HepG2 (cell line): ENCODE measurements around the gene PHTF2. TPM values are rescaled to one million over a fixed set of nuclear protein-coding genes. Genes with fewer than 3 reads are reported as not detected.

Experiments
- ATAC-seq: fragments of 200-7000 bp; cut with Tn5 transposase; 3 replicates; pipeline ENCODE4 v1.9.1; 2020; ENCODE audit warnings: mild to moderate bottlenecking, moderate library complexity
- BruUV-seq: library from RNA; stranded (reverse); fragments of 400-500 nt; replicated peaks from 2 replicates; lab custom pipeline; 2021; lab: Mats Ljungman, UMichigan
- CTCF ChIA-PET: fragments of 300-600 bp; formaldehyde crosslinking; extraction: SDS; loops from one replicate; lab custom pipeline; 2021; ENCODE audit warnings: low total read pairs, inconsistent platforms, low intra/inter-chr PET ratio; lab: Yijun Ruan, JAX
- POLR2A ChIA-PET: fragments of 350-600 bp; sonication (Branson Sonifier 250); formaldehyde crosslinking; loops from one replicate; lab custom pipeline; 2020; ENCODE audit warnings: antibody characterized with exemption, inconsistent platforms; lab: Yijun Ruan, JAX
- DNase-seq: peaks from one replicate; pipeline ENCODE4 v3.0.0-alpha.2; 2015; ENCODE audit warnings: low spot score
- FAIRE-seq: peaks from 3 replicates; lab custom pipeline; 2011; peaks lifted over from hg19 to GRCh38; lab: Jason Lieb, UNC
- H2AFZ ChIP-seq: one replicate; pipeline ENCODE4 v1.6.1; 2011; ENCODE audit warnings: low read length, inconsistent platforms
- H3K27ac ChIP-seq: fragments of 300-600 bp; 3 replicates; pipeline ENCODE4 v1.8.0; 2011; ENCODE audit warnings: mixed run types, mild to moderate bottlenecking, mixed read lengths, low read length, inconsistent platforms; ENCODE audit not compliant: insufficient read depth; ENCODE audit errors: extremely low read length
- H3K27me3 ChIP-seq, 2 experiments: fragments of 200-600 bp in 1 of 2; 2 replicates in 1 of 2; 3 replicates in 1 of 2; pipeline versions ENCODE4 v1.6.0 to v1.8.0; 2011; ENCODE audit warnings: low read length in 2 of 2, mild to moderate bottlenecking in 2 of 2, moderate library complexity in 2 of 2, inconsistent platforms in 1 of 2; ENCODE audit not compliant: insufficient read depth in 2 of 2, control insufficient read depth in 1 of 2
- H3K36me3 ChIP-seq, 2 experiments: fragments of 200-600 bp in 1 of 2; replicated peaks in 1 of 2; 2 replicates in 1 of 2; 3 replicates in 1 of 2; pipeline versions ENCODE4 v1.5.1 to v1.8.0; 2011; ENCODE audit warnings: low read length in 2 of 2, inconsistent platforms in 1 of 2; ENCODE audit not compliant: insufficient read depth in 2 of 2, control insufficient read depth in 1 of 2
- H3K4me1 ChIP-seq: 2 replicates; pipeline ENCODE4 v1.5.1; 2012; ENCODE audit warnings: low read length, inconsistent platforms; ENCODE audit not compliant: insufficient read depth
- H3K4me2 ChIP-seq: 2 replicates; pipeline ENCODE4 v1.6.0; 2011; ENCODE audit warnings: low read depth, low read length, inconsistent platforms
- H3K4me3 ChIP-seq, 3 experiments: fragments of 200-600 bp in 1 of 3; sonication (generic), shearing (Covaris generic) in 1 of 3; replicated peaks in 1 of 3; 2 replicates each; pipeline ENCODE4 v1.5.1; 2011 to 2016; ENCODE audit warnings: low read length in 3 of 3, inconsistent platforms in 2 of 3, low read depth in 2 of 3, mild to moderate bottlenecking in 2 of 3, control low read depth in 1 of 3, mixed read lengths in 1 of 3; ENCODE audit not compliant: insufficient read depth in 1 of 3
- H3K79me2 ChIP-seq: one replicate; pipeline ENCODE4 v1.6.1; 2011; ENCODE audit warnings: low read length, inconsistent platforms; ENCODE audit not compliant: insufficient read depth
- H3K9ac ChIP-seq: 2 replicates; pipeline ENCODE4 v1.6.0; 2011; ENCODE audit warnings: mild to moderate bottlenecking, low read depth, low read length, inconsistent platforms; ENCODE audit not compliant: insufficient read depth
- H3K9me3 ChIP-seq: 2 replicates; pipeline ENCODE4 v1.5.1; 2012; ENCODE audit warnings: mild to moderate bottlenecking, low read length
- H4K20me1 ChIP-seq: 2 replicates; pipeline ENCODE4 v1.6.0; 2011; ENCODE audit warnings: inconsistent platforms, mild to moderate bottlenecking, low read length, moderate library complexity; ENCODE audit not compliant: insufficient read depth
- ARID2 ChIP-seq: sonication (generic); formaldehyde crosslinking; IDR thresholded peaks from 2 replicates; pipeline ENCODE4 v1.8.1; 2022; ENCODE audit warnings: mild to moderate bottlenecking, missing genetic modification reagents, borderline replicate concordance
- ARNT2 ChIP-seq: sonication (generic); formaldehyde crosslinking; IDR thresholded peaks from 2 replicates; pipeline ENCODE4 v1.8.0; 2022; ENCODE audit warnings: mild to moderate bottlenecking, low read depth, missing genetic modification reagents, moderate library complexity
- ATF7 ChIP-seq, 2 experiments: fragments of 450-650 bp in 1 of 2; sonication (generic) in 1 of 2; formaldehyde crosslinking in 1 of 2; IDR thresholded peaks; 2 replicates each; pipeline versions ENCODE4 v1.4.0 to v1.6.1; 2016 to 2020; ENCODE audit warnings: antibody characterized with exemption in 1 of 2, mild to moderate bottlenecking in 1 of 2, missing genetic modification reagents in 1 of 2
- CREB1 ChIP-seq, 2 experiments: fragments of 450-650 bp in 1 of 2; IDR thresholded peaks; 2 replicates each; pipeline ENCODE4 v1.6.1; 2016 to 2017; ENCODE audit warnings: control low read depth in 1 of 2, mild to moderate bottlenecking in 1 of 2, missing compliant biosample characterization in 1 of 2, missing genetic modification characterization in 1 of 2
- FOXA1 ChIP-seq, 2 experiments: fragments of 450-650 bp in 1 of 2; sonication (generic) in 1 of 2; formaldehyde crosslinking in 1 of 2; IDR thresholded peaks; 2 replicates each; pipeline versions ENCODE4 v1.4.0 to v1.6.1; 2016 to 2020; ENCODE audit warnings: missing genetic modification reagents in 1 of 2
- MTF1 ChIP-seq: sonication (generic); formaldehyde crosslinking; IDR thresholded peaks from 2 replicates; pipeline ENCODE4 v1.5.0; 2020; ENCODE audit warnings: missing genetic modification reagents
- NFKBIZ ChIP-seq: IDR thresholded peaks from 2 replicates; pipeline ENCODE4 v1.6.1; 2018; ENCODE audit warnings: missing genetic modification reagents, missing compliant biosample characterization
- NKX3-1 ChIP-seq: sonication (generic); formaldehyde crosslinking; IDR thresholded peaks from 2 replicates; pipeline ENCODE4 v1.5.0; 2020; ENCODE audit warnings: missing genetic modification reagents
- SIN3B ChIP-seq: fragments of 150-350 bp; IDR thresholded peaks from 2 replicates; pipeline ENCODE4 v1.6.1; 2014; ENCODE audit warnings: low read length
- ZBTB43 ChIP-seq: sonication (generic); formaldehyde crosslinking; conservative IDR thresholded peaks from 2 replicates; pipeline ENCODE4 v1.4.0; 2020; ENCODE audit warnings: missing genetic modification reagents
- ZNF138 ChIP-seq: sonication (generic); formaldehyde crosslinking; IDR thresholded peaks from 2 replicates; pipeline ENCODE4 v1.5.0; 2020; ENCODE audit warnings: mild to moderate bottlenecking, low read depth, missing genetic modification reagents
- ZNF333 ChIP-seq: sonication (generic); formaldehyde crosslinking; IDR thresholded peaks from 2 replicates; pipeline ENCODE4 v1.4.0; 2020; ENCODE audit warnings: mild to moderate bottlenecking, missing genetic modification reagents, borderline replicate concordance
- ZNF337 ChIP-seq: sonication (generic); formaldehyde crosslinking; IDR thresholded peaks from 2 replicates; pipeline ENCODE4 v1.5.1; 2020; ENCODE audit warnings: missing genetic modification reagents, low read depth, mild to moderate bottlenecking, borderline replicate concordance
- ZNF383 ChIP-seq: sonication (generic); formaldehyde crosslinking; IDR thresholded peaks from 2 replicates; pipeline ENCODE4 v1.4.0; 2020; ENCODE audit warnings: missing genetic modification reagents, mild to moderate bottlenecking, borderline replicate concordance
- ZNF563 ChIP-seq: sonication (generic); formaldehyde crosslinking; IDR thresholded peaks from 2 replicates; pipeline ENCODE4 v1.8.0; 2022; ENCODE audit warnings: mild to moderate bottlenecking, moderate library complexity, missing genetic modification reagents
- ZNF775 ChIP-seq: sonication (generic); formaldehyde crosslinking; IDR thresholded peaks from 2 replicates; pipeline ENCODE4 v1.4.0; 2020; ENCODE audit warnings: missing genetic modification reagents, mild to moderate bottlenecking, moderate library complexity, borderline replicate concordance
- ZSCAN20 ChIP-seq: sonication (generic); formaldehyde crosslinking; IDR thresholded peaks from 2 replicates; pipeline ENCODE4 v1.4.0; 2020; ENCODE audit warnings: missing genetic modification reagents, mild to moderate bottlenecking, borderline replicate concordance
- ZSCAN9 ChIP-seq: IDR thresholded peaks from 2 replicates; pipeline ENCODE4 v1.6.1; 2016; ENCODE audit warnings: borderline replicate concordance
- WGBS: methylation state at CpG from one replicate; pipeline ENCODE4 v1.1.6; 2017; ENCODE audit warnings: low lambda C conversion rate; 5-methylcytosine and 5-hydroxymethylcytosine counted together
- in situ Hi-C: cut with HindIII; loops from 2 replicates; pipeline ENCODE4 v1.10.0; 2017; ENCODE audit warnings: low pct_unique_long_range_greater_than_20kb; ENCODE audit not compliant: extremely low pct_ligation_motif_present
- intact Hi-C: fragments of 100-400 bp; cut with micrococcal nuclease; formaldehyde crosslinking; loops from one replicate; pipeline ENCODE4 v1.10.0; 2022; ENCODE audit not compliant: unreplicated experiment
- polyA plus RNA-seq, 8 experiments: library from polyadenylated mRNA; depleted of rRNA in 3 of 8; stranded (reverse) in 7 of 8; unstranded in 1 of 8; fragments of >200 nt; fragmentation: Illumina TruSeq in 4 of 8; extraction: Trizol in 4 of 8; gene quantifications; 2 replicates each; pipeline versions ENCODE4 v1.2.1 to v1.2.3, GENCODE V29; 2011 to 2016; ENCODE audit warnings: low read depth in 4 of 8, missing spikeins in 1 of 8, mixed read lengths in 1 of 8; ENCODE audit not compliant: insufficient read depth in 1 of 8
- total RNA-seq, 5 experiments: library from RNA; depleted of rRNA; stranded (reverse); fragments of >200 nt; fragmentation: Illumina TruSeq; extraction: Trizol; gene quantifications; 2 replicates each; pipeline ENCODE4 v1.2.3, GENCODE V29; 2016; ENCODE audit warnings: low read depth in 1 of 5

PHTF2 gene
- total and polyA plus RNA-seq, 2 of the 13 experiments (the other 11 are each of a cell fraction or from before 2014, with no cell fraction given): 7.4 to 10.2 TPM

- no peak overlapping the region for H3K27ac ChIP-seq
- H3K9ac ChIP-seq: no peak overlapping the region
- no peaks in the 10 kb centered on the region for H3K4me1 ChIP-seq
- in situ Hi-C loops (no loop called here), intact Hi-C loops (no loop called here)
- no peaks in the 10 kb centered on the region for H3K9me3 ChIP-seq
- H4K20me1 ChIP-seq: no peaks in the 10 kb centered on the region
- H3K27me3 ChIP-seq: peaks cover 0 to 6% of the 10 kb centered on the region in 2 experiments; a peak in 2 of 5 replicates
- FAIRE-seq (no peak), DNase-seq (no peak), ATAC-seq (no peak)
- H3K36me3 ChIP-seq: no peaks in the 10 kb centered on the region
- ChIA-PET CTCF (no interaction called here), POLR2A (no interaction called here)
- no peak for TF ChIP-seq ZNF775 (CRISPR knock-in tag)
- no peak for TF ChIP-seq FOXA1 (IDR thresholded peaks at IDR 0.05)
- no peak for TF ChIP-seq FOXA1 (CRISPR knock-in tag; IDR thresholded peaks at IDR 0.05)
- no peak for TF ChIP-seq SIN3B
- no peak for TF ChIP-seq ZNF383 (CRISPR knock-in tag)
- TF ChIP-seq ARNT2 (CRISPR knock-in tag): no peak
- no peak for TF ChIP-seq ZNF563 (CRISPR knock-in tag)
- no peak for TF ChIP-seq MTF1 (CRISPR knock-in tag)
- H3K79me2 ChIP-seq: no peaks in the 10 kb centered on the region
- H2AFZ ChIP-seq: no peak overlapping the region
- WGBS: 11% methylated on average over 5 of the region's 5 CpGs
- H3K4me3 ChIP-seq: no peak overlapping the region
- no peak overlapping the region for H3K4me2 ChIP-seq
- no TSS peak for BruUV-seq
These were observed 184.5 kb downstream of the PHTF2 start for GRCh38 chr7:77982926-77983550.

- Histone ChIP-seq H3K27ac (no peak overlapping the region), H3K9ac (no peak overlapping the region), H3K9me3 (no peaks in the 10 kb centered on the region), H3K79me2 (no peaks in the 10 kb centered on the region), H3K4me1 (no peaks in the 10 kb centered on the region), H3K36me3 (no peaks in the 10 kb centered on the region), H2AFZ (no peak overlapping the region), H3K4me3 (no peak overlapping the region), H3K4me2 (no peak overlapping the region), H3K27me3 (peaks cover 0 to 6% of the 10 kb centered on the region in 2 experiments; a peak in 2 of 5 replicates), H4K20me1 (no peaks in the 10 kb centered on the region)
- no peak for ATAC-seq
- DNase-seq: no peak
- CTCF ChIA-PET: no interaction called here
- intact Hi-C loops (no loop called here), in situ Hi-C loops (no loop called here)
- POLR2A ChIA-PET: no interaction called here
- BruUV-seq: no TSS peak
- 49% methylated on average over 4 of the region's 4 CpGs for WGBS
- FAIRE-seq: no peak
- TF ChIP-seq ZNF138 (CRISPR knock-in tag) (no peak), NFKBIZ (no peak), ATF7 (IDR thresholded peaks at IDR 0.05) (peak; percentile 92), ATF7 (CRISPR knock-in tag; IDR thresholded peaks at IDR 0.05) (no peak), CREB1 (IDR thresholded peaks at IDR 0.05) (peak; percentile 67; the same call in 1 of the 2 replicates), CREB1 (CRISPR knock-in tag; IDR thresholded peaks at IDR 0.05) (no peak), ARID2 (no peak), ZBTB43 (CRISPR knock-in tag) (no peak), NKX3-1 (no peak), ZNF333 (CRISPR knock-in tag) (no peak), ZNF337 (no peak), ZSCAN9 (no peak), ZSCAN20 (CRISPR knock-in tag) (no peak)
These were observed 185.4 kb downstream of the PHTF2 start for GRCh38 chr7:77983973-77984372.
